KBM-7 (cell line): Measurements from ENCODE around the gene ARMS2.

Experiments
- DNase-seq: peaks from one replicate; pipeline ENCODE4 v3.0.0-alpha.2; 2015
- in situ Hi-C: fragments of 300-500 bp; cut with MboI; formaldehyde crosslinking; loops from 2 replicates; pipeline ENCODE4 v1.14.3; 2020; ENCODE audit warnings: low sequenced_read_pairs, low pct_unique_long_range_greater_than_20kb, mixed read lengths

Gene ARMS2

GRCh38 chr10:122505885-122506645 lies 51.6 kb downstream of the ARMS2 start:
- in situ Hi-C loops, result no loop called here

More at GRCh38 chr10:122505885-122506645, 51.6 kb downstream of the ARMS2 start:
- no peak for DNase-seq
